HG03060 (cell line): ENCODE results near the gene KRT34.
"Not testable (repeated sequence)": the region's sequence is repeated elsewhere in the genome, so short reads cannot be mapped to it uniquely, and the experiment has no call there.

Source experiments
- ATAC-seq: cut with Tn5 transposase; IDR thresholded peaks from one replicate; pipeline ENCODE4 v1.9.1; 2021; ENCODE audit warnings: low read depth, moderate number of reproducible peaks; ENCODE audit not compliant: unreplicated experiment

Gene KRT34

GRCh38 chr17:41369023-41369422 lies 13.1 kb downstream of the KRT34 start:
- ATAC-seq, result no peak

- ATAC-seq, result no peak
Measured at GRCh38 chr17:41367426-41368075, 14.6 kb downstream of the KRT34 start.

GRCh38 chr17:41366070-41366469 lies 16.0 kb downstream of the KRT34 start:
- no peak for ATAC-seq

- no peak for ATAC-seq
Measured at GRCh38 chr17:41363881-41364280, 18.2 kb downstream of the KRT34 start.

- ATAC-seq, result no peak
Measured at GRCh38 chr17:41360296-41360995, 21.7 kb downstream of the KRT34 start.

GRCh38 chr17:41354536-41354935 lies 27.6 kb downstream of the KRT34 start:
- no peak for ATAC-seq

GRCh38 chr17:41352597-41353366 lies 29.3 kb downstream of the KRT34 start:
- ATAC-seq, result no peak

- ATAC-seq, result no peak
Measured at GRCh38 chr17:41351177-41351576, 30.9 kb downstream of the KRT34 start.

GRCh38 chr17:41350381-41350878 lies 31.7 kb downstream of the KRT34 start, which contains the start of gene KRT33A:
Gene KRT33A, minus strand, starts transcription at chr17:41350828. Its CDS starts 61 bp downstream, at chr17:41350767.
- not testable (repeated sequence) for ATAC-seq

GRCh38 chr17:41347869-41348760 lies 34.0 kb downstream of the KRT34 start:
- ATAC-seq, result no peak

GRCh38 chr17:41346421-41346820 lies 35.7 kb downstream of the KRT34 start:
- not testable (repeated sequence) for ATAC-seq

GRCh38 chr17:41345992-41346391 lies 36.1 kb downstream of the KRT34 start:
- no peak for ATAC-seq

GRCh38 chr17:41343029-41343428 lies 39.1 kb downstream of the KRT34 start:
- no peak for ATAC-seq

- no peak for ATAC-seq
Measured at GRCh38 chr17:41340934-41341861, 40.9 kb downstream of the KRT34 start.

GRCh38 chr17:41340494-41340893 lies 41.6 kb downstream of the KRT34 start:
- ATAC-seq, result no peak

GRCh38 chr17:41339571-41340172 lies 42.4 kb downstream of the KRT34 start:
- ATAC-seq, result no peak

GRCh38 chr17:41338961-41339485 lies 43.1 kb downstream of the KRT34 start:
- no peak for ATAC-seq

GRCh38 chr17:41335747-41336146 lies 46.4 kb downstream of the KRT34 start:
- ATAC-seq, result no peak
